Mesendoderm (in vitro differentiated cells): ENCODE measurements around the gene SLFN14. TPM values are rescaled to one million over a fixed set of nuclear protein-coding genes. Genes with fewer than 3 reads are reported as not detected.
"Not testable (repeated sequence)": the region's sequence is repeated elsewhere in the genome, so short reads cannot be mapped to it uniquely, and the experiment has no call there.

ENCODE experiments used
- DNase-seq: peaks from one replicate; pipeline ENCODE4 v3.0.0; 2013
- H2AK5ac ChIP-seq: 2 replicates; pipeline ENCODE4 v1.6.1; 2013; ENCODE audit warnings: low read length, inconsistent platforms
- H2BK120ac ChIP-seq: 2 replicates; pipeline ENCODE4 v1.6.1; 2013; ENCODE audit warnings: low read depth, mild to moderate bottlenecking, low read length, moderate library complexity, mixed read lengths
- H2BK15ac ChIP-seq: replicated peaks from 2 replicates; pipeline ENCODE4 v1.6.1; 2013; ENCODE audit warnings: low read depth, mild to moderate bottlenecking, moderate library complexity
- H2BK5ac ChIP-seq: 2 replicates; pipeline ENCODE4 v1.6.1; 2013; ENCODE audit warnings: low read length, inconsistent platforms
- H3K18ac ChIP-seq: 2 replicates; pipeline ENCODE4 v1.6.1; 2013; ENCODE audit warnings: mild to moderate bottlenecking, low read length, mixed read lengths
- H3K23ac ChIP-seq: one replicate; pipeline ENCODE4 v1.6.1; 2013; ENCODE audit warnings: low read length
- H3K27ac ChIP-seq: 2 replicates; pipeline ENCODE4 v1.5.1; 2013; ENCODE audit warnings: low read depth, mild to moderate bottlenecking, inconsistent platforms, low read length, moderate library complexity
- H3K27me3 ChIP-seq: 2 replicates; pipeline ENCODE4 v1.6.1; 2013; ENCODE audit warnings: low read length, control low read depth, mild to moderate bottlenecking, inconsistent platforms; ENCODE audit not compliant: insufficient read depth, poor library complexity
- H3K36me3 ChIP-seq: 2 replicates; pipeline ENCODE4 v1.6.1; 2013; ENCODE audit warnings: low read length, inconsistent platforms; ENCODE audit not compliant: control insufficient read depth, insufficient read depth
- H3K4ac ChIP-seq: one replicate; pipeline ENCODE4 v1.6.1; 2013; ENCODE audit warnings: low read depth, mild to moderate bottlenecking, low read length, moderate library complexity
- H3K4me1 ChIP-seq: 2 replicates; pipeline ENCODE4 v1.6.1; 2013; ENCODE audit warnings: low read depth, low read length, inconsistent platforms; ENCODE audit not compliant: control insufficient read depth
- H3K4me2 ChIP-seq: 2 replicates; pipeline ENCODE4 v1.6.1; 2013; ENCODE audit warnings: low read length
- H3K4me3 ChIP-seq: 2 replicates; pipeline ENCODE4 v1.5.1; 2013; ENCODE audit warnings: mild to moderate bottlenecking, low read length
- H3K56ac ChIP-seq: one replicate; pipeline ENCODE4 v1.6.1; 2013; ENCODE audit warnings: low read length
- H3K79me1 ChIP-seq: 2 replicates; pipeline ENCODE4 v1.6.1; 2013; ENCODE audit warnings: low read length, inconsistent platforms
- H3K79me2 ChIP-seq: 2 replicates; pipeline ENCODE4 v1.6.1; 2013; ENCODE audit warnings: mild to moderate bottlenecking, low read length; ENCODE audit not compliant: control insufficient read depth, insufficient read depth
- H3K9ac ChIP-seq: 2 replicates; pipeline ENCODE4 v1.6.1; 2013; ENCODE audit warnings: low read length, inconsistent platforms
- H4K5ac ChIP-seq: one replicate; pipeline ENCODE4 v1.6.1; 2013; ENCODE audit warnings: low read length
- H4K8ac ChIP-seq: one replicate; pipeline ENCODE4 v1.6.1; 2013; ENCODE audit warnings: low read depth, mild to moderate bottlenecking, control low read depth, low read length, moderate library complexity
- WGBS: extraction: QIAGEN DNeasy Blood & Tissue Kit; methylation state at CpG from one replicate; pipeline ENCODE4 v1.1.7; 2013; ENCODE audit warnings: low lambda C conversion rate, missing lambda C conversion rate; ENCODE audit not compliant: insufficient coverage; ENCODE audit errors: extremely low coverage; 5-methylcytosine and 5-hydroxymethylcytosine counted together
- small RNA-seq: library from polyadenylated mRNA; stranded (forward); fragments of <200 nt; extraction: miRNeasy Mini kit (QIAGEN cat#:217004); gene quantifications from one replicate; pipeline ENCODE3, GENCODE V24; 2013; ENCODE audit not compliant: insufficient read depth

SLFN14 gene

DNA sequence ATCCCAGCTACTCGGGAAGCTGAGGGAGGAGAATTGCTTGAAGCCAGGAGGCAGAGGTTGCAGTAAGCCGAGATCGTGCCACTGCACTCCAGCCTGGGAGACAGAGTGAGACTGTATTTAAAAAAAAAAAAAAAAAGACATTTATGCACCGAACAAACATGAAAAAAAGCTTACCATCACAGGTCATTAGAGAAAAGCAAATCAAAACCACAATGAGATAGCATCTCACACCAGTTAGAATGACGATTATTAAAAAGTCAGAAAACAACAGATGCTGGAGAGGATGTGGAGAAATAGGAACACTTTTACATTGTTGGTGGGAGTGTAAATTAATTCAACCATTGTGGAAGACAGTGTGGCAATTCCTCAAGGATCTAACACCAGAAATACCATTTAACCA, 42.2 kb downstream of the SLFN14 start:
- H3K23ac ChIP-seq, H3K4me1 ChIP-seq, H2BK5ac ChIP-seq, H4K5ac ChIP-seq, H3K56ac ChIP-seq, H3K79me1 ChIP-seq, H2BK120ac ChIP-seq, H3K4me3 ChIP-seq, H3K27ac ChIP-seq, H3K36me3 ChIP-seq, H3K4me2 ChIP-seq, H3K4ac ChIP-seq, H3K9ac ChIP-seq, H3K79me2 ChIP-seq, DNase-seq, H2AK5ac ChIP-seq, H3K18ac ChIP-seq, H2BK15ac ChIP-seq, H4K8ac ChIP-seq, H3K27me3 ChIP-seq: not testable (repeated sequence)
- WGBS = no CpG with 5 or more reads among the region's 5 CpGs

- no CpG with 5 or more reads among the region's 21 CpGs for WGBS
- no peaks in the 10 kb centered on the region for H3K36me3 ChIP-seq
- H3K23ac ChIP-seq = no peak overlapping the region
- no peak overlapping the region for H3K56ac ChIP-seq
- H4K5ac ChIP-seq = no peak overlapping the region
- H3K79me2 ChIP-seq = no peaks in the 10 kb centered on the region
- H3K4me3 ChIP-seq = no peak overlapping the region
- no peak overlapping the region for H3K4ac ChIP-seq
- no peak overlapping the region for H2BK15ac ChIP-seq
- H2BK5ac ChIP-seq = no peak overlapping the region
- no peak overlapping the region for H3K27ac ChIP-seq
- no peaks in the 10 kb centered on the region for H3K4me1 ChIP-seq
- no peak overlapping the region for H3K4me2 ChIP-seq
- H3K9ac ChIP-seq = no peak overlapping the region
- H3K18ac ChIP-seq = no peak overlapping the region
- H4K8ac ChIP-seq = no peak overlapping the region
- H2AK5ac ChIP-seq = no peak overlapping the region
- no peak for DNase-seq
- H3K27me3 ChIP-seq = peaks cover 2% of the 10 kb centered on the region
- H3K79me1 ChIP-seq = no peaks in the 10 kb centered on the region
- no peak overlapping the region for H2BK120ac ChIP-seq
Observed at GRCh38 chr17:35515027-35515426, 45.6 kb downstream of the SLFN14 start.

- Histone ChIP-seq H3K79me1 (no peaks in the 10 kb centered on the region), H2BK120ac (no peak overlapping the region), H2BK5ac (no peak overlapping the region), H3K4me1 (no peaks in the 10 kb centered on the region), H3K4ac (no peak overlapping the region), H3K18ac (no peak overlapping the region), H3K4me3 (no peak overlapping the region), H3K36me3 (no peaks in the 10 kb centered on the region), H3K4me2 (no peak overlapping the region), H2AK5ac (no peak overlapping the region), H4K8ac (no peak overlapping the region), H3K9ac (no peak overlapping the region), H3K27ac (no peak overlapping the region), H3K27me3 (peaks cover 1% of the 10 kb centered on the region), H3K56ac (no peak overlapping the region), H3K23ac (no peak overlapping the region), H3K79me2 (no peaks in the 10 kb centered on the region), H2BK15ac (no peak overlapping the region), H4K5ac (no peak overlapping the region)
- WGBS = no CpG with 5 or more reads among the region's 2 CpGs
- no peak for DNase-seq
Observed at GRCh38 chr17:35514564-35514963, 46.1 kb downstream of the SLFN14 start.

Small RNA genes within 50 kb of the gene (small RNA-seq; reads per million reads assigned to genes)
- gene AC004134.1 (not detected), gene AC015911.1 (not detected), gene SNORD7 (39.4 reads per million, percentile 94 among the genes with 10 or more reads in this experiment)
